ENCODE results near the gene CRLF2. TPM values are rescaled to one million over a fixed set of nuclear protein-coding genes. Genes with fewer than 3 reads are reported as not detected.

Gene CRLF2
- total and polyA plus RNA-seq, 10 of the 15 experiments (the other 5 are each of a cell fraction or from before 2014, with no cell fraction given): 2.7 to 7.2 (median 4.5) TPM

GRCh38 chrX:1224954-1225353 is 12.5 kb upstream of the CRLF2 start (continued):
- TF ChIP-seq GABPA (IDR thresholded peaks at IDR 0.05; ENCODE audit: low read depth) (no peak), BMI1 (IDR thresholded peaks at IDR 0.05; ENCODE audit: borderline replicate concordance) (no peak), SREBF1 (IDR thresholded peaks at IDR 0.05; ENCODE audit: low read length) (no peak), TCF12 (IDR thresholded peaks at IDR 0.05; ENCODE audit: low read depth, low read length) (peak; percentile 56; the same call in 1 of the 2 replicates), ELK1 (IDR thresholded peaks at IDR 0.05; ENCODE audit: low read depth, low read length) (no peak), ZNF592 (IDR thresholded peaks at IDR 0.05) (no peak), MTA2 (IDR thresholded peaks at IDR 0.05; ENCODE audit: low read depth) (0 out of 2 replicates have a peak, but pooled peaks have one; percentile 26), BCL3 (IDR thresholded peaks at IDR 0.05; ENCODE audit: borderline replicate concordance, insufficient read depth, low read depth, low read length, poor library complexity, severe bottlenecking) (no peak), E2F4 (IDR thresholded peaks at IDR 0.05; ENCODE audit: low read depth, low read length) (no peak), RCOR1 (conservative IDR thresholded peaks at IDR 0.05; ENCODE audit: low read depth, low read length) (no peak), BACH1 (IDR thresholded peaks at IDR 0.05; ENCODE audit: borderline replicate concordance) (no peak), HSF1 (IDR thresholded peaks at IDR 0.05; ENCODE audit: low read depth, low read length) (no peak), ATF2 (IDR thresholded peaks at IDR 0.05; ENCODE audit: low read length) (peak; percentile 53)
- TF ChIP-seq, protein P1, sequence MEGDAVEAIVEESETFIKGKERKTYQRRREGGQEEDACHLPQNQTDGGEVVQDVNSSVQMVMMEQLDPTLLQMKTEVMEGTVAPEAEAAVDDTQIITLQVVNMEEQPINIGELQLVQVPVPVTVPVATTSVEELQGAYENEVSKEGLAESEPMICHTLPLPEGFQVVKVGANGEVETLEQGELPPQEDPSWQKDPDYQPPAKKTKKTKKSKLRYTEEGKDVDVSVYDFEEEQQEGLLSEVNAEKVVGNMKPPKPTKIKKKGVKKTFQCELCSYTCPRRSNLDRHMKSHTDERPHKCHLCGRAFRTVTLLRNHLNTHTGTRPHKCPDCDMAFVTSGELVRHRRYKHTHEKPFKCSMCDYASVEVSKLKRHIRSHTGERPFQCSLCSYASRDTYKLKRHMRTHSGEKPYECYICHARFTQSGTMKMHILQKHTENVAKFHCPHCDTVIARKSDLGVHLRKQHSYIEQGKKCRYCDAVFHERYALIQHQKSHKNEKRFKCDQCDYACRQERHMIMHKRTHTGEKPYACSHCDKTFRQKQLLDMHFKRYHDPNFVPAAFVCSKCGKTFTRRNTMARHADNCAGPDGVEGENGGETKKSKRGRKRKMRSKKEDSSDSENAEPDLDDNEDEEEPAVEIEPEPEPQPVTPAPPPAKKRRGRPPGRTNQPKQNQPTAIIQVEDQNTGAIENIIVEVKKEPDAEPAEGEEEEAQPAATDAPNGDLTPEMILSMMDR (IDR thresholded peaks at IDR 0.05 in 2 of 3, conservative IDR thresholded peaks at IDR 0.05 in 1 of 3; ENCODE audit: control insufficient read depth in 2 of 3, extremely low read depth in 1 of 3, insufficient read depth in 1 of 3, low read depth in 3 of 3, low read length in 3 of 3): no peak

All from GM12878 (cell line).